ENCODE data around the gene CDKN1A. TPM values are rescaled to one million over a fixed set of nuclear protein-coding genes. Genes with fewer than 3 reads are reported as not detected.

Gene CDKN1A
- polyA plus RNA-seq, 3 donors, result 117 to 1,223 (median 144) TPM

DNA sequence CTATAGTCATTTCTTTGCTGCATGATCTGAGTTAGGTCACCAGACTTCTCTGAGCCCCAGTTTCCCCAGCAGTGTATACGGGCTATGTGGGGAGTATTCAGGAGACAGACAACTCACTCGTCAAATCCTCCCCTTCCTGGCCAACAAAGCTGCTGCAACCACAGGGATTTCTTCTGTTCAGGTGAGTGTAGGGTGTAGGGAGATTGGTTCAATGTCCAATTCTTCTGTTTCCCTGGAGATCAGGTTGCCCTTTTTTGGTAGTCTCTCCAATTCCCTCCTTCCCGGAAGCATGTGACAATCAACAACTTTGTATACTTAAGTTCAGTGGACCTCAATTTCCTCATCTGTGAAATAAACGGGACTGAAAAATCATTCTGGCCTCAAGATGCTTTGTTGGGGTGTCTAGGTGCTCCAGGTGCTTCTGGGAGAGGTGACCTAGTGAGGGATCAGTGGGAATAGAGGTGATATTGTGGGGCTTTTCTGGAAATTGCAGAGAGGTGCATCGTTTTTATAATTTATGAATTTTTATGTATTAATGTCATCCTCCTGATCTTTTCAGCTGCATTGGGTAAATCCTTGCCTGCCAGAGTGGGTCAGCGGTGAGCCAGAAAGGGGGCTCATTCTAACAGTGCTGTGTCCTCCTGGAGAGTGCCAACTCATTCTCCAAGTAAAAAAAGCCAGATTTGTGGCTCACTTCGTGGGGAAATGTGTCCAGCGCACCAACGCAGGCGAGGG lies 594 bp upstream of the CDKN1A start:
- Mint-ChIP-seq H3K4me1 (peaks cover 45% of the 10 kb centered on the region), H3K4me3 (peak overlapping the region; percentile 80 to 98), H3K27ac (peak overlapping the region; percentile 84 to 96 (median 91)), H3K9me3 (peaks cover 0 to 5% (median 0%) of the 10 kb centered on the region in 7 donors), H3K36me3 (peaks cover 15 to 19% of the 10 kb centered on the region in 2 donors), H3K27me3 (ENCODE audit: low read depth in 3 of 3) (peaks cover 22 to 37% (median 23%) of the 10 kb centered on the region in 3 donors)
- TF ChIP-seq, protein P1, sequence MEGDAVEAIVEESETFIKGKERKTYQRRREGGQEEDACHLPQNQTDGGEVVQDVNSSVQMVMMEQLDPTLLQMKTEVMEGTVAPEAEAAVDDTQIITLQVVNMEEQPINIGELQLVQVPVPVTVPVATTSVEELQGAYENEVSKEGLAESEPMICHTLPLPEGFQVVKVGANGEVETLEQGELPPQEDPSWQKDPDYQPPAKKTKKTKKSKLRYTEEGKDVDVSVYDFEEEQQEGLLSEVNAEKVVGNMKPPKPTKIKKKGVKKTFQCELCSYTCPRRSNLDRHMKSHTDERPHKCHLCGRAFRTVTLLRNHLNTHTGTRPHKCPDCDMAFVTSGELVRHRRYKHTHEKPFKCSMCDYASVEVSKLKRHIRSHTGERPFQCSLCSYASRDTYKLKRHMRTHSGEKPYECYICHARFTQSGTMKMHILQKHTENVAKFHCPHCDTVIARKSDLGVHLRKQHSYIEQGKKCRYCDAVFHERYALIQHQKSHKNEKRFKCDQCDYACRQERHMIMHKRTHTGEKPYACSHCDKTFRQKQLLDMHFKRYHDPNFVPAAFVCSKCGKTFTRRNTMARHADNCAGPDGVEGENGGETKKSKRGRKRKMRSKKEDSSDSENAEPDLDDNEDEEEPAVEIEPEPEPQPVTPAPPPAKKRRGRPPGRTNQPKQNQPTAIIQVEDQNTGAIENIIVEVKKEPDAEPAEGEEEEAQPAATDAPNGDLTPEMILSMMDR (IDR thresholded peaks at IDR 0.05), result no peak
- H3K27ac ChIP-seq (ENCODE audit: low read depth in 1 of 2, low read length in 2 of 2), result peak overlapping the region; percentile 31 to 68
- no peaks in the 10 kb centered on the region for H3K9me3 ChIP-seq (replicated peaks in 1 of 2; ENCODE audit: control insufficient read depth in 1 of 2, insufficient read depth in 1 of 2, low read length in 2 of 2)
- H3K4me1 ChIP-seq (ENCODE audit: control insufficient read depth in 1 of 2, insufficient read depth in 2 of 2, low read length in 2 of 2), result peaks cover 51 to 55% of the 10 kb centered on the region in 2 donors
- WGBS (ENCODE audit: insufficient coverage), result 2% methylated on average over 5 of the region's 10 CpGs
- intact Hi-C loops (cut with micrococcal nuclease), result loop anchor here (2.0 kb wide), 2 partner anchors 55 to 63 kb away; no protein-coding TSS in a partner anchor
- H3K9ac ChIP-seq (ENCODE audit: insufficient read depth, low read length, poor library complexity, severe bottlenecking), result peak overlapping the region; percentile 98
- peak in 1 of 3 donors; percentile 22 for DNase-seq
- H3K79me2 ChIP-seq (ENCODE audit: insufficient read depth, low read length), result peaks cover 16% of the 10 kb centered on the region
- H4K20me1 ChIP-seq (ENCODE audit: insufficient read depth, low read length), result peaks cover 39% of the 10 kb centered on the region
- H2AFZ ChIP-seq (ENCODE audit: insufficient read depth, low read depth, low read length, poor library complexity, severe bottlenecking), result no peak overlapping the region
- H3K4me2 ChIP-seq (replicated peaks; ENCODE audit: extremely low read depth, low read length, poor library complexity, severe bottlenecking), result peak overlapping the region; percentile 84
- peaks cover 0 to 19% of the 10 kb centered on the region in 2 donors for H3K27me3 ChIP-seq (ENCODE audit: control insufficient read depth in 2 of 2, insufficient read depth in 2 of 2, low read length in 2 of 2)
- H3K4me3 ChIP-seq (replicated peaks in 1 of 3; ENCODE audit: low read depth in 2 of 3, low read length in 3 of 3), result peak overlapping the region in 1 of 3 experiments; percentile 90
- no peaks in the 10 kb centered on the region for H3K36me3 ChIP-seq (replicated peaks in 1 of 2; ENCODE audit: control insufficient read depth in 1 of 2, insufficient read depth in 2 of 2, low read length in 2 of 2)

DNA sequence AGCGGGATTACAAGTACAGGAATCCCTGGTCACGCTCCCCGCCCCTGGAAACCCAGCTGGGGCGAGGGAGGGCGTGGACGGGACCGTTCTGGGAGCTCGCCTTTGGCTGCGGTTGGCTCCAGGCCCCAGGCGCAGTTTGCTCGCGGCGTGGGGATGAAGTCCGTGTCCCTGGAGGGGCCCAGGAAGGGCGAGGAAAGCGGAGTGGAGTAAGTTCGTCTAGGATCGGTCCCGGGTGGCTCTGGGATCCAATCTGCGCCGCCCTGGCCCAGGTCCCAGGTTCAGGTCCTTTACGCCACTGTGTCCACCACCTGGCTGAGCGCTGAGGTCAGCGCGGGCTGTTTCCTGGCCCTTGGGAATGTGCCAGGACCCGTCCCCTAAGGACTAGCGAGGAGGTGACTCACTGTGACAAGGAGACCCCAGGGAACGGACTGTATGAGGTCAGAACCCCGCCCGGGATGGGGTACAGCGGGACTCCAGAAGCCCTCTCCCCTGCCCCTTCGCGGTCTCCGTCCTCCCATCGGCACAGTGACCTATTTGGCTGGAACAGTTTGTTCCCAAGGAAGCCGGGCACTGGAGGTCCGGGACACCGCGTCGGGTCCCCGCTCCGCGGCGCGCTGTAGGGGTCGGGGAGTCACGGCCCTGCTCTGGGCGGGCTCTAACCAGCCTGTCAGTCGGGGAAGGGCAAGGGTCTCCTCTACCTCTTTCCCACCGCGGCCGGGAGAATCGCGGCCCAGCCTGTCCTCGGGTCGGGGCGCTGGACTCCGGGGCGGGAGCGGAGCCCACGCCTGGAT lies 724 bp downstream of the CDKN1A start:
- peaks cover 0 to 19% of the 10 kb centered on the region in 2 donors for H3K27me3 ChIP-seq (ENCODE audit: control insufficient read depth in 2 of 2, insufficient read depth in 2 of 2, low read length in 2 of 2)
- H3K9me3 ChIP-seq (replicated peaks in 1 of 2; ENCODE audit: control insufficient read depth in 1 of 2, insufficient read depth in 1 of 2, low read length in 2 of 2), result no peaks in the 10 kb centered on the region
- peak overlapping the region; percentile 71 to 93 for H3K27ac ChIP-seq (ENCODE audit: low read depth in 1 of 2, low read length in 2 of 2)
- DNase-seq, result peak; percentile 69 to 81 (median 74)
- peaks cover 58% of the 10 kb centered on the region for H3K4me1 Mint-ChIP-seq
- no peak overlapping the region for H2AFZ ChIP-seq (ENCODE audit: insufficient read depth, low read depth, low read length, poor library complexity, severe bottlenecking)
- H3K79me2 ChIP-seq (ENCODE audit: insufficient read depth, low read length), result peaks cover 26% of the 10 kb centered on the region
- peak overlapping the region; percentile 84 for H3K4me2 ChIP-seq (replicated peaks; ENCODE audit: extremely low read depth, low read length, poor library complexity, severe bottlenecking)
- peak overlapping the region; percentile 76 to 90 (median 81) for H3K4me3 ChIP-seq (replicated peaks in 1 of 3; ENCODE audit: low read depth in 2 of 3, low read length in 3 of 3)
- H4K20me1 ChIP-seq (ENCODE audit: insufficient read depth, low read length), result peaks cover 52% of the 10 kb centered on the region
- H3K9ac ChIP-seq (ENCODE audit: insufficient read depth, low read length, poor library complexity, severe bottlenecking), result peak overlapping the region; percentile 98
- peaks cover 0 to 6% (median 0%) of the 10 kb centered on the region in 7 donors for H3K9me3 Mint-ChIP-seq
- H3K36me3 ChIP-seq (replicated peaks in 1 of 2; ENCODE audit: control insufficient read depth in 1 of 2, insufficient read depth in 2 of 2, low read length in 2 of 2), result peaks cover 2 to 11% of the 10 kb centered on the region in 2 donors
- TF ChIP-seq, protein P1 (IDR thresholded peaks at IDR 0.05), result no peak
- H3K27ac Mint-ChIP-seq, result peak overlapping the region; percentile 95 to 100 (median 97)
- H3K4me1 ChIP-seq (ENCODE audit: control insufficient read depth in 1 of 2, insufficient read depth in 2 of 2, low read length in 2 of 2), result peaks cover 64 to 68% of the 10 kb centered on the region in 2 donors
- under 1% methylated on average over 47 of the region's 61 CpGs for WGBS (ENCODE audit: insufficient coverage)
- peak overlapping the region; percentile 97 to 98 for H3K4me3 Mint-ChIP-seq
- H3K36me3 Mint-ChIP-seq, result peaks cover 28 to 32% of the 10 kb centered on the region in 2 donors
- intact Hi-C loops (cut with micrococcal nuclease), result loop anchor here (2.0 kb wide), 2 partner anchors 56 to 64 kb away; no protein-coding TSS in a partner anchor
- peaks cover 18 to 34% (median 22%) of the 10 kb centered on the region in 3 donors for H3K27me3 Mint-ChIP-seq (ENCODE audit: low read depth in 3 of 3)

All from CD14-positive monocyte (primary cell).